NT2/D1 (cell line): ENCODE results near the gene ROBO3.

ENCODE experiments used
- SUZ12 ChIP-seq: IDR thresholded peaks from 2 replicates; pipeline ENCODE4 v1.6.1; 2011; ENCODE audit not compliant: insufficient read length, insufficient read depth; ENCODE audit errors: extremely low read depth
- YY1 ChIP-seq: IDR thresholded peaks from 2 replicates; pipeline ENCODE4 v1.6.1; 2011; ENCODE audit not compliant: insufficient read length, insufficient read depth
- ZNF274 ChIP-seq: IDR thresholded peaks from 2 replicates; pipeline ENCODE4 v1.6.1; 2011; ENCODE audit warnings: mild to moderate bottlenecking, low read depth, low read length

DNA sequence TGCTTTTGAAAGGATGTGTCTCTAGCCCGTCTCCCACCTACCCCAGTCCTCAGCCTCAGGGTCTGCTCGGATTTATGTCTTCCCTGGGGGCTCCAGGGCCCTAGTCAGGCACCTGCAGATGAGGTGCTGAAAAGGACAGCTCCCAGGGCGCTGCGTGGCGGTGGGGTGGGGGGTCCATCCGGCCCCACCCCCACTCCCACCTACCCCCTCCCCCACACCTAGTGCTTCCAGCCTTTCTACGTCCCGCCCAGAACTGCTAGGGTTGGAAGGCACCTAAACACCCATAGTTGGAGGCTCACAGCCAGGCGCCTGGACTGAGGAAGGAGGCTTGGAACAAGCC, 1.4 kb upstream of the ROBO3 start:
- TF ChIP-seq ZNF274 = no peak
- no peak for TF ChIP-seq YY1
- no peak for TF ChIP-seq SUZ12
